Measurements from ENCODE around the gene MARCHF2.

GRCh38 chr19:8466018-8466417 is 52.9 kb downstream of the MARCHF2 start:
- TF ChIP-seq CTCF (IDR thresholded peaks at IDR 0.05) = no peak
- no peak for TF ChIP-seq POLR2A (IDR thresholded peaks at IDR 0.05)
- no peak for TF ChIP-seq POLR2AphosphoS5 (IDR thresholded peaks at IDR 0.05)
